NCI-H345 (cell line): ENCODE data around the gene PRKCA.

Experiments
- DNase-seq: peaks from one replicate; lab custom pipeline; 2025; lab: John Stamatoyannopoulos, UW

Gene PRKCA

DNA sequence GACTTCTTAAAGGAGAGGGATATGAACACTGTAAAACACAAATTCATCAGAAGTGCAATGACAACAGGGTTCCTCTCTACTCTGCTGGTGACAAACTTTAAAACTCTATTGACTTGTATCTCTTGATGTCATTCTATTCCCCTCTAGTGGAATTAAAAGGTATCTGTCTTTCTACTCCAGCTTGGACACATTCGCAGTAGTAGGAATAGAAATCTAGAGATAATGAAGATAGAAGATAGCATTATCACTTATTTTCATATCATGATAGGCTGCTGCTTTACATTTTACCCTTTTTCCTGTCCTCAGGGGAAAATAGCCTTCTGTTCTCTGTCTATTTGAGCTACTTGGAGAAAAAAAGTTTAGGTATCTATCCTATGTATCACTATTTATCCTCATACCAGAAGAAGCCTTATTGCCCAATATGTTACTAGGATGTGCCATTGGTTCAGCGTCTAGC, 322.9 kb downstream of the PRKCA start:
- peak; percentile 18 for DNase-seq

DNA sequence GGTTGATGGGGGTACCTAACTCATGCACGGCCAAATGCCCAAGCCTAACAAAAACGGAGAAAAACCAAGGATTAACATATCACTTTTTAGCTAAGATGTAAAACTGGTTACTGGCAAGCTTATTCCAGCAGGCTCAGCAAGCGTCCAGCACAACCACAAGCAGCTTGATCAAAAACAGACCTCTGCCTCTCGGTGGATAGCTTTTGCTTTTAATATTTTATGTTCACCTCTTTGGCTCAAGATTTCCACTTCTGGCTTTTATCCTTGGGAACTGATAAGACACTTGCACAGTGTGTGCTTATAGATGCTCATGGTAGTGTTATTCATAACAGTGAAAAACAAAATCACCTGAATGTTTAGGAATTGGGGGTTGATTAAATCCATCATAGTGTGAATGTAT, 325.6 kb downstream of the PRKCA start:
- no peak for DNase-seq

DNA sequence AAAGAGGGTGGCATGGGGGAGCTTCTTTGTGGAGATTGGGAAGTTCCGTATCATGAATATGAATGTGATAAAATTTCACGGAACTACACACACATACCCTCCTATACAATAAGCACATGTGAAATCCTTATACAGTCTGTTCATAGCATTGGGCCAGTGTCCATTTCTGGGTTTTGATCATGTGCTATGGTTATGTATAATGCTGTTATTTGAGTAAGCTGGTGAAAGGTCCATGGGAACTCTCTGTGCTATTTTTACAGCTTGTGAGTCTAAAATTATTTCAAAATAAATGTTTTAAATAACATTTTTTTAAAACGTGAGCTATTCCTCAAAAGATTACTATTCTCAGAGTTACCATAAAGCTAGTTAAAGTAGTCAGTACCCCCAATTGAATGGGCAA, 327.3 kb downstream of the PRKCA start:
- no peak for DNase-seq

DNA sequence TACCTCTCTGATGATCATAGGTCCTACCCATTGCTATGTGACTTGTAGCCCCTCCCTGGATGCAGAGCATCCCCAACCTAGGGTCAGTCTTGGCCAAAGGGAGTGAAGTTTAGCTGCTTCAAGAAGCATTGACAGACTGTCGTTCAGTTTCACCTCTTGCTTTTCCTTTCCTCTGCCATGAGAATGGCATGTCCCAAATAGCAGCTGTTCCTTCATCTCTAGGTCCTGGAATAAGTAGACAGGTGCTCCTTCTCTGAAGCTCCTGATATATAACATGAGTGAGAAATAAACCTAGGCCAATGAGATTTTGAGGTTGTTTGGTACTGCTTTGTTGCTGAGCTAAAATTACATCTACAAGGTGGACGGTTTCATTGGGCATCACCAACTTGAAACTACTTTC, 328.0 kb downstream of the PRKCA start:
- DNase-seq, result no peak

DNA sequence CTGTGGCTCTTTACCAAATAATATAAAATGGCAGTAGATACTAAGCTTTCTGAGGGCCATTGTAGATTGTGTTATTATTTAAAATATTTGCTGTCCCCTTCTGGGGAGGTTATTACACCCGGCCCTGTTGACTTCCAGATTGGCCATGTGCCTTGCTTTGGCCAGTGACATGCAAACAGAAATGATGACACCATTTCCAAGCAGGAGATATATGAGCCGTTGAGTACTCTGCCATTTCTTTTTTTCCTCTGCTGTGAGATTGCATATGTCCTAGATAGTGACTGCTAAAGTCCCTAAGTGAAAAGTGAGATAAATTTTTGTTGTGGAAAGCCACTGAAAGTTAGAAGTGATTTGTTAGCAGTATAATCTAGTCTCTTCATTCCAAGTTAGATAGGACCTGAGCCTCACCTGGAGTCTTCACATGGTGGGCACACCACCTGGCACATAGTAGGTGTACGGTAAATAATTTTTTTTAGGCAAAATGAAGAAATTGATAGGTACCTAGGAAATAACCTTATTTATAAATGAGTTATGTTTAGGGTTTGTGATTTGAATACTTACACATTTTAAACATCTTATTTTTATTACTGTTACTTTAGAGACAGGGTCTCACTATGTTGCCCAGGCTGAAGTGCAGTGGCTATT, 328.5 kb downstream of the PRKCA start:
- DNase-seq, result no peak

DNA sequence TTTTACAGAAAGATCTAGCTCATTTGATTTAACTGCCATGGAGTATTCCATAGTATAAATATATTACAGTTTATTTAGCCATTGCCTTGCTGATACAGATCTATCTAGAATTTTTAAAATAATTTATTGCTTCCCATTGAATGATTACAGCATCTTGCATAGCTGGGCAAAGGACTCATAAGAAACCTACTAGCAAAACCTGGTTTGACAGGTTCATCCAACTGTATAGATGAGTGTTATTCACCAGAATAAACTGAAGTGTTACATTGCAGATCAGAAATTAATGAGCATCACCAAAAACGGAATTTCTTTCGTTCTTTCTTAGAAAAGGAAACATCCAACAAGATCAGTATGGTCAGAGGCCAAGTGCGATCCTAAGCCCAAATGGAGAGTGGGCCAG, 330.3 kb downstream of the PRKCA start:
- no peak for DNase-seq

DNA sequence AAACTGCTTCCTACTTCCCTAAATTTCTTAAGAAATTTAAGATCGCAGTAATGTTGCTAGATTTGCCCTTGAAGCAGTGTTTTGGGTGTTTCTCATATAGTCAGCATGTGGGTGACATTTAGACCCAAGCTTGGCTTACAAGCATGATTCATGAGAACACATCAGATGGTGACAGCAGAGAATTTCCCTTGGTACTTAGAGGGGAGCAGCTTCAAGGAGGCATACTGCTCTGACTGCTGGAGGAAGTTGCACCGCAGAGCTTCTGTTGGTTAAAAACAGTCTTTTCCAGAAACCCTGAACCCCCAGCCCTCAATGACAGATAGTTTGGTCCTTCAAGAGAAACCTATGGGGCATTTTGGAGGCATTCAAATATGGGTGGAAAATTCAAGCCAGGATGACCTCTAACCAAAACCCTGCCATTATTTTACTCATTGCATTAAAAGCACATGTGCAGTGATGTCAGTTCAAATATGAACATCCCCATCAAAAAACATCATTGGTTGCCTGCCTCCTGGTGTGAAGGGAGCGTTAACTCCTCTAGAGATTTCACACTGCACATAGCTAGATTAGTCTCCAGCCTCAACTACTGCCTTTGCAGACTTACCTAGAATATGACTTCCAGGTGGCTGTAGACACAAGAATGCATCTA, 331.0 kb downstream of the PRKCA start:
- DNase-seq, result no peak

DNA sequence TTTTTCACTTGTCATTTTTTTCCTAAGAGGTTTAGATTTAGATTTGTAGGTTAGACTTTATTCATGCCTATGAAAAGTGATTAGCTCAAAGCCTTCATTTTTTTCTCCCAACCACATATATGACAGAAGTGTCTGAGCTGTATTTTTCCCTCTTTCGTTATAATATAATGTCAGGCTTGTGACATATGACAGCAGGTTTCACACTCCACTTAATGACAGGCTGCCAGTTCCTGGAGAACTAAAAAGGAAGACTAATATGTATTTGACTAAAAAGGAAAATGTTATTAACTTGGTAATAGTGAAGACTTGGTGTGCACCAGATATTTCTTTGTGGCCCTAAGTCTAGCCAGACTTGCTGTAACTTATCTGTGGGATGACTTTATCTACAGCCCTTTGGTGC, 331.8 kb downstream of the PRKCA start:
- no peak for DNase-seq

DNA sequence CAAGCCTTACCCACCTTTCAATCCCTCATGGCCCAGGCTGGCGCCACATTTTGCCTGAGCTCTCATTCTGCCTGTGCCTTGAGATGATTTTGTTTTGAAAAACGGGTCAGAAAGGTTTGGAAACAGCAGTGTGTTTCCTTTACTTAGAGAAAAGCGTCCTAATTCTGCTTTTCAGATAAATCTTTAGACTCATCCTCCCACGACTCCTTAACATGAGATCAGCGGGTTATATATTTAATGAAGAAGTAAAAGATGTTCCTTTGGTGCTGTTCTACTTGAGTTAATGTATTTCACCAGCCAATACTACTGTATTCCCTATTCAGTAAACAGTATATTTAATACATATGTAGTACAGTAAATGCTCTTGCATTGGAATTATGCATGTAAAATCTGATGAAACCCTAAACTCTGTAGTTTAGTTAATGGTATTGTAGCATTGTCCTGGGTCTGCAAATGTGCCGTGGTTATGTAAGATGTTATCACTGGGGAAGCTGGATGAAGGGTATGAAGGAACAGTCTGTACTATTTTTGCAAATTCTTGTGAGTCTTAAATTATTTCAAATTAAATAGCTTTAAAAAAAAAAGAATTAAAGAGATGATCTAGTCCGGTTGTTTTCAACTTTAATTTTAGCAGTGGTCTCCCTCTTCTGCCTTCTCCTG, 333.1 kb downstream of the PRKCA start:
- no peak for DNase-seq

DNA sequence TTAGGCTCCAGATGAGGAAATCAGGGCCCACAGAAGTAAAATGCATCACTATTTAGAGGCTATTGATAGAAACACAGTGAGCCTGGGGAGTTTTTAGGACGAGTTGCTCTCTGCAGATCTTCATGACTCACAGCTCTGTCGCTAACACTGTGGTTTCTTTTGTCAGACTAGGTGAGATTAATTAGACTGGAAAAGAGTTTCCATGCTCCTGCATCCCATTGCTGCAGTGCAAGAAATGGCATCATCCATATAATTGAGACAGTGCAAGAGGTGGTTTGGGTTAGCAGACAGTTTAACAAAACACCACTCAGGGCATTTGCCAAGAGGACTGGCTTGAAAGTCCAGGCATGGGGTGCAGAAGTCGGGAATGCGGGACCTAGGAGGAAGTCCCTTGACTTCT, 333.7 kb downstream of the PRKCA start:
- DNase-seq, result no peak

DNA sequence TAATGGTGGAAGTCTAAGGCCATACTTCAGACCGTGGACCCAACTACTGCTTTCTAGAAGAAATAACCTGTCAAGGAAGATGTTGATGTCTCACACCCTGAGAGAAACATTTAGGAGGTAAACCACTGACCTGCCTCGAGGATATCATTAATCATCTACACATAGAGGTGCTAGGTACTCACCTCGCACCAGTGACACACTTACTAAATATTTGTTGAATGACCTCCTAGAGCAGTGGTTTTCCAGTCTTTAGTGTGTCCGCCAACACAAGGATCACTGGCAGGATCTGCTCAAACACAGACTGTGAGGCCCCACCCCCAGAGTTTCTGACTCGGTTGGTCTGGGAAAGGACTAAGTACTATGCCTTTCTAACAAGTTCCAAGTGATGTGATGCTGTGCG, 335.1 kb downstream of the PRKCA start:
- no peak for DNase-seq

DNA sequence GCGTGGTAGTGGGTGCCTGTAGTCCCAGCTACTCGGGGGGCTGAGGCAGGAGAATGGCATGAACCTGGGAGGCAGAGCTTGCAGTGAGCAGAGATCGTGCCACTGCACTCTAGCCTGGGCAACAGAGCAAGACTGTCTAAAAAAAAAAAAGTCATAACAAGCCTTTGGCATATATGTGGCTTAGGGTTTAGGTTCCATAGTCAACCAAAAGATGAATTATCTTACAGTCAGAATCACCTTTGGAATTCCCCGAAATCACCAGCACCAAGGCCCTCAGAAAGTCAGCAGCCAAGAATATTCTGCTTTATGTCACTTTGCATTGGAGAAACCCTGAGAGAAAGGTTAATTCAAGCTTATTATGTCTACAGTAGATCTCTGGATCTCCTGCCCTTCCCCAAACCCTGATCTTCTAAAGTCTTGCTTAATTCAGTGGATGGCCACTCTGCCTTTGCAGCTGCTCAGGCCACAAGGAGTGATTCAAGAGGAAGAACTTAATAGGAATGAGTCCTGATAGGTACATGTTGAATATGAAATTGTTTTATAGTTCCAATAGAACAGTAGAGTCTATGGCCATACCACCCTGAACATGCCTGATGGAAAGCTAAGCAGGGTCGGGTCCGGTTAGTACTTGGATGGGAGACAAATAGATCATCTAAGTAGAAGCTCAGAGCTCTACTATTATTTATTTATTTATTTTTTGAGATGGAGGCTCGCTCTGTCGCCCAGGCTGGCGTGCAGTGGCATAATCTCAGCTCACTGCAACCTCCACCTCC, 336.5 kb downstream of the PRKCA start:
- no peak for DNase-seq

DNA sequence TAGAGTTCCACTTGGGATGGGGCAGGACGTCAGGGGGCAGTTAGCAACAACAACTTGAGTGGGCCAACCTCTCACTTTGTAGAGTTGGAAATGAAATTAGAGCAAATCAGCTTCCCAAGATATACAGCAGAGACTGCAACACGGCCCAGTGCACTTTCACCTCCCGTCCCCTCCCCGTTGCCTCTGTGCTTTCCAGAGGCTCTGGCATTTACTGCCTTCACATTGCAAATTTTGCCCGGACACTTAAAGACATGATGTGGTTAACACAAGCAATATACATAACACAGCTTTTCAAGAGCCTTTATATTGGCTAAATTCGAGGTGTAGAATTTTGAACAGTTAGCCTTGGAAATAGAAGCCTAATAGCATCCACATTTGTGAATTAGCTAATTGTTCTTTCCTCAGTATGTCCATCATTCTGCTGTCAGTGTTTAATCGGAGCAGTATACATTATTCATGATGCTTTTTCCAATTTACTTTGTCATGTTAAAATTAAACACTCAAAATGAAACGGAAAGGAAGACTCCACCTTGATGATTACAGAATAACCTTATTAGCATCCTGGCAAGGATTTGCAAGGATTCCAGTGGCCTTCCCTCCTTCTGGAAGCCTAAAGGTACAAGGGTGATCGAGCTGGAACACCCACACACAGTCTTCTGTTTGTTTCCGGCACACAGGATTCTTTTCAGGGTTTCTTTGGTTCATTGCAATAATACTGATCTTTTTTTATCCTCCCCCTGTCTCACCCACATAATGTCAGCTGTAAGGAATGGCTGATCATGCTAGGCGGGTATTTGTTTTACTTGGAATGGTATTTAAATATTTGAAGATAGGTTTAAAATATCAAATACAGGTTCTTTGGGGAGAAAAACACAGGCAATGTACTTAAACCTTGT, 341.6 kb downstream of the PRKCA start:
- DNase-seq, result no peak

DNA sequence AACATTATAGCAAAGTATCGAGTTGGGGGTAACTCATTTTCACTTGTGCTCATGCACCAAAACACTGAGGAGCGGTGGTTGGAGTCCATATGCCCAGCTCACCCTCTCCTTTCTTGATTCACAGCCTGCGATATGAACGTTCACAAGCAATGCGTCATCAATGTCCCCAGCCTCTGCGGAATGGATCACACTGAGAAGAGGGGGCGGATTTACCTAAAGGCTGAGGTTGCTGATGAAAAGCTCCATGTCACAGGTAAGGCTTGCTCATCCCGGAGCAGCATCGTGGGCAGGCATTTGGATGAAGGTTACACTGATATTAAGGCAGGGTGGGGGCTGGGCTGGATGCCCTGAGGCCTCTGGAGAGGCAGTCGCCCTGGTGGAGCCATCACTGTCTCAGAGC, 342.8 kb downstream of the PRKCA start:
- no peak for DNase-seq

DNA sequence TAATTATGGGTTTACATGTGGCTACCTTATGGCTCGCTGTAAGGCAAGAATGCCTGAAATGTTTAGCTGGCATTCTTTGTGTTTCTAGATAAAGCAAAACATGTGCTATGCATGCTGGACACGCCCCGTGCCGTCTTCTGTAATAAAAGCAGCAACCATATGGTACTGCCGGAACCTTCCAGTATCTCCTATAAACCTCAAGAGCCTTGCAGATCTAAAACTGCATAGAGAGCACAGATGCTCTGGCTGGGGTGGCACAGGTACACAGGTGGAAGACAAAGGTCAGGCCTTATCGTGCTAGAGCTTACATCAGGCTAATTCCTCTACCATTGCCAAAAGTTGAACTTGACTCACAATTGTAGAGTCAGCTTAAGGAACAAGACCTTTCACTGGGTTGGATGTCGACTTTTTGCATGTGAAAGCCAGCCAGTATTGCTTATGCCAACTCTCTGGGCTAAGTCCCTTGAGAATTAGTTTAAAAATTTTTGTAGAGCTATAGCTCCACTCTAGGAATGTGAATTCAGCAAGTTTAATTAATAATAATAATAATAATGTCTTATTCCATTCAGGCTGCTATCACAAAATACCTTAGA, 345.1 kb downstream of the PRKCA start:
- no peak for DNase-seq

DNA sequence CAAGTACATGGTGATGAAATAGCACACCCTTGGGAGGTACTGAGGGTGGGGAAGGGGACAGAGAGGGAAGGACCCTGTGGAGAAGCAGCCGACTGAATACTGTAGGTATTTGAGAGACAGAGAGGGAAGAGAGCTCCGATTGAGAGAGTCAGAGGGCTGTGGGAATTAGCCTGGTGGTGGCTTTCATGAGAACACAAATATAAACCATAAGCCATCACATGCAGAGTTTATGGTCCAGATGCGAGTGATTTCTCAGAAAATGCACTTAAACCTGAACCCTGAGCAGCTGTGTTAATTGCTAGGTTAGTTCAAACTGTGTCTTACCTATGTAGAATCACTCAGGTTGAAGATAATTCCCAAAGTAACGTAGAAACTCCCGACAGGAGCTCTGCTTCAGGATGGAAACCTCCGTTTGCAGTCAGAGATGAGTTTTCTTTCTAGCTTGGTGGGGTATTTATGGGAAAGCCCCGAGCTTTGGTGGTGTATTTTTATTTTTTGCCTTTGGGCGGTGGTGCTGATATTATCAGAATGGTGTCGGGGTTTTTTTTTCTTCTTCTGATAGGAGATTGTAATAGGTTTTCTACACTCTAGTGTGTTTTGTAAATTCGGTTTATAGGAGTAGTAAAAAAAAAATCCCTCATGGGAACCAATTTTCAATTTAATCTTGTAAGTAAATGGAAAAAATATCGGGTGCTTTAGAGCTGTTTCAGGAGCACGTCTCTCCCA, 347.6 kb downstream of the PRKCA start:
- DNase-seq, result no peak

DNA sequence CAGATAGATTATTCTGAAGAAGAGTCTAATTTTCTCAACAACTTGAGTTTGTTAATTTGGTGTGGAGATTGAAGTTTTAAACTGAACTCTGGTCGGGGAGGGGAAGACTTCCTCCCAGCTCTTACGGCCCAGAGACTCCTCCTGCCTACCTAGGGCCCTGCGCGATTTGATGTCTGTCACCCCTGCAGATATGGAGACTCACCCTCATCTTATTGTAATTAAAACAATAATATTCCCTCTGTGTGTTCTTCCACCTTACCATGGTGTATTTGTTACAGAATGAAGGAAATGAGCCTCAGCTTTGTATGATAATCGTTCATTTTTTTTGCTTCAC, 348.1 kb downstream of the PRKCA start:
- no peak for DNase-seq

DNA sequence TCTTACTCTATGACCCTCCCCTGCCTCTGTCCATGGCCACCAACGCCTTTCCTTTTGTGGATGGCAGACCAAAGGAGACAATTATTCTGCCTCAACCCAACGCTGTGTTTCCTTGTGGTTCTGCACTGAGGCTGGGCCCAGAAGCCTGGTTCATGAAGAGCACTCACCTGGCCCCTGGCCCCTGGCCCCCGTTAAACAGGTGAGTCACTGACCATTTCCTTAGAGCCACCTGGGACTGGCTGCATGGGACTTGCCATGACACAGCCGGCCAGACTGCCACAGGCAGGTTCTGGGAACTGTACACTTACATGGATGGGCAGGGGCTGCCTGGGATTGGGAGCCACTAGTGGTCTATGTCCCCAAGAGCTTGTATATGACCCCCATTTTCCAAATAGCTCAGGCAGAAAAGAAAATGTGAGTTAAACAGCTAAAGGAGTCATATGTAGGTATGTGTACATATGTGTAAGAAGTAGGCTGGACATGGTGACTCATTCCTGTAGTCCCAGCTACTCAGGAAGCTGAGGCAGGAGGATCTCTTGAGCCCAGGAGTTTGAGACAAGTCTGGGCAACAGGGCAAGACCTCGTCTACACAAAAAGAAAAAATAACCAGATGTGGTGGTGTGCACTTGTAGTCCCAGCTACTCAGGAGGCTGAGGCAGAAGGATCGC, 350.6 kb downstream of the PRKCA start:
- no peak for DNase-seq

DNA sequence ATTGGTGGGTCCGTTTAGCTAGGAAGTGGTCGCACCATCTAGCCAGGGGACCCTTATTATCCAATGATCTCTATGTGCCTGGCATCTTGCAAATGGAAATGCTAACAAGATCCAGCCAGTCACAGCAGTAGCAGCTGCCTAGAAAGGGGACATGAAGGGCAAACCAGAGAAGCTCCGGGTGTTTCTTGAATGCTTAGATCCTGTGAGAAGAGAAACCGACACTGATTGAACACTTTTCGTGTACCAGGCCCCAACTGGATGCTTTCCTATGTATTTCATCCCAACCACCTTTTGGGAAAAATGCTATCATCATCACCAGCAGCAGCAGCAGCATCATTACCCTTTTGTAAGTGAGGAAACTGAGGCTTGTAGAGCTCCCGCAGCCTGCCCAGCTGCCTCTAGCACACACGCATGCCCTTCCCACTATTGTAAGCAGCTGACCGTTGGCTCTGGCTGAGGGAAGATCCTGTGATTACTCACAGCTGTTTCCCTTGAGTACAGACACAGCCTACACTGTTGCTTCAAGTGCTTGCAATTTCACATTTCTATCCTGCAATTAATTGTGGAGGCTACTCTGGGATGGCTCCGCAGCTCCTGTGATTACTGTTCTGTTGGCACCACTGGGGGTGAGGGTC, 351.8 kb downstream of the PRKCA start:
- DNase-seq, result no peak

DNA sequence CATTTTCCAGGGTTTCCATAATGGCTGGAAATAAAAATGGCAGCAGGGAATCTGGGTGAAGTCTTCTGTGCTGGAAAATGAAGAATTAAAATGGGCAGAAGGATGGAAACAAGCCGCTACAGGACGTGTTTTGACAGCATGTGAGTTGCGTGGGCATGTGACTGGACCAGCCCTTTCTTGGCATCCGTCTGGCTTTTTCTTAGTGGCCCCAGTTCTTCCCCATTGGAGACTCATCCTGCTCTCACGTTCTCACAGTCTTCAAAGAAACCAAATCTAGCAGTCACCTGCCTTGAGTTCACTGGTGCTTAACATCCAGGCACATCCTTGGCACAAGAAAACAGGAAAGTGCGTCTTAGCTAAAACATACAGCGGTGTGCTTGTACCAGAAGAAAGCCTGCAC, 352.4 kb downstream of the PRKCA start:
- no peak for DNase-seq
